NCI-H2107 treated with DMSO at 0.1 percent for 48 hours (cell line): ENCODE results near the gene TMEM51.

ENCODE experiments used
- DNase-seq: peaks from one replicate; lab custom pipeline; 2025; ENCODE audit not compliant: unreplicated experiment; lab: John Stamatoyannopoulos, UW

The TMEM51 gene

DNA sequence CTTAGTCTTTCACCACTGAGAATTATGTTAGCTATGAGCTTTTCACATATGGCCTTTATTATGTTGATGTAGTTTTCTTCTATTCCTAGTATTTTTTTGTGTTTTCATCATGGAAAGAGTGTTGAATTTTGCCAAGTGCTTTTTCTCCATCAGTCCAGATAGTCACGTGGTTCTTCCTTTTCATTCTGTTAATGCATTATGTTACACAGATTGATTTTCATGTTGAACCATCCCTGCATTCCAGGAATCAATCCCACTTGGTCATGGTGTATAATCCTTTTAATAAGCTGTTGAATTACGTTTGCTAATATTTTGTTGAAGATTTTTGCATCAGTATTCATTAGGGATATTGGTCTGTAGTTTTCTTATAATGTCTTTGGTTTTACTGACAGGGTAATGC lies 111.2 kb downstream of the TMEM51 start:
- no peak for DNase-seq
